HepG2 (cell line): ENCODE results near the gene EGFL8. TPM values are rescaled to one million over a fixed set of nuclear protein-coding genes. Genes with fewer than 3 reads are reported as not detected.
A peak's percentile ranks its signal among the peaks of the same experiment; 100 is the strongest.

Source experiments
- ATRX ChIP-seq: sonication (generic); formaldehyde crosslinking; IDR thresholded peaks from 2 replicates; pipeline ENCODE4 v1.4.0; 2020; ENCODE audit warnings: missing genetic modification reagents, borderline replicate concordance
- CCDC6 ChIP-seq: sonication (generic); formaldehyde crosslinking; IDR thresholded peaks from 2 replicates; pipeline ENCODE4 v1.8.1; 2022; ENCODE audit warnings: mild to moderate bottlenecking, missing genetic modification reagents, moderate library complexity
- DMAP1 ChIP-seq: IDR thresholded peaks from 2 replicates; pipeline ENCODE4 v1.6.1; 2016
- ETS1 ChIP-seq: sonication (generic); formaldehyde crosslinking; IDR thresholded peaks from 2 replicates; pipeline ENCODE4 v1.4.0; 2020; ENCODE audit warnings: missing genetic modification reagents
- HMGXB3 ChIP-seq: sonication (generic); formaldehyde crosslinking; IDR thresholded peaks from 2 replicates; pipeline ENCODE4 v1.4.0; 2020; ENCODE audit warnings: missing genetic modification reagents, borderline replicate concordance
- NR2F1 ChIP-seq, 2 experiments: fragments of 450-650 bp in 1 of 2; formaldehyde crosslinking in 1 of 2; IDR thresholded peaks; 2 replicates each; pipeline versions ENCODE4 v1.5.0 to v1.6.1; 2016 to 2020; ENCODE audit warnings: mild to moderate bottlenecking in 1 of 2, missing compliant biosample characterization in 1 of 2, missing genetic modification reagents in 1 of 2, moderate library complexity in 1 of 2
- REPIN1 ChIP-seq: sonication (generic); formaldehyde crosslinking; IDR thresholded peaks from 2 replicates; pipeline ENCODE4 v1.8.0; 2022; ENCODE audit warnings: missing genetic modification reagents, low read depth, mild to moderate bottlenecking, borderline replicate concordance
- RERE ChIP-seq: IDR thresholded peaks from 2 replicates; pipeline ENCODE4 v1.6.1; 2016; ENCODE audit warnings: low read depth, missing genetic modification reagents, missing compliant biosample characterization
- SAP130 ChIP-seq: IDR thresholded peaks from 2 replicates; pipeline ENCODE4 v1.6.1; 2016; ENCODE audit warnings: low read depth
- ZMAT3 ChIP-seq: sonication (generic); formaldehyde crosslinking; conservative IDR thresholded peaks from 2 replicates; pipeline ENCODE4 v1.7.0; 2021; ENCODE audit warnings: missing genetic modification reagents
- ZMYM4 ChIP-seq: sonication (generic); formaldehyde crosslinking; IDR thresholded peaks from 2 replicates; pipeline ENCODE4 v1.8.1; 2023; ENCODE audit warnings: mild to moderate bottlenecking, missing genetic modification reagents
- ZNF10 ChIP-seq: sonication (generic); formaldehyde crosslinking; IDR thresholded peaks from 2 replicates; pipeline ENCODE4 v1.4.0; 2020; ENCODE audit warnings: mild to moderate bottlenecking, low read depth, missing genetic modification reagents, borderline replicate concordance
- ZNF350 ChIP-seq: sonication (generic); formaldehyde crosslinking; IDR thresholded peaks from 2 replicates; pipeline ENCODE4 v1.4.0; 2020; ENCODE audit warnings: mild to moderate bottlenecking, low read depth, missing genetic modification reagents, borderline replicate concordance
- ZNF451 ChIP-seq: sonication (generic); formaldehyde crosslinking; IDR thresholded peaks from 2 replicates; pipeline ENCODE4 v1.5.0; 2020; ENCODE audit warnings: mild to moderate bottlenecking, missing genetic modification reagents
- ZNF597 ChIP-seq: sonication (generic); formaldehyde crosslinking; IDR thresholded peaks from 2 replicates; pipeline ENCODE4 v1.5.0; 2020; ENCODE audit warnings: missing genetic modification reagents
- ZNF720 ChIP-seq: sonication (generic); formaldehyde crosslinking; IDR thresholded peaks from 2 replicates; pipeline ENCODE4 v1.4.0; 2020; ENCODE audit warnings: missing genetic modification reagents
- ZZZ3 ChIP-seq: sonication (generic); formaldehyde crosslinking; IDR thresholded peaks from 2 replicates; pipeline ENCODE4 v1.4.0; 2020; ENCODE audit warnings: missing genetic modification reagents, mild to moderate bottlenecking, borderline replicate concordance
- polyA plus RNA-seq, 8 experiments: library from polyadenylated mRNA; depleted of rRNA in 3 of 8; stranded (reverse) in 7 of 8; unstranded in 1 of 8; fragments of >200 nt; fragmentation: Illumina TruSeq in 4 of 8; extraction: Trizol in 4 of 8; gene quantifications; 2 replicates each; pipeline versions ENCODE4 v1.2.1 to v1.2.3, GENCODE V29; 2011 to 2016; ENCODE audit warnings: low read depth in 4 of 8, missing spikeins in 1 of 8, mixed read lengths in 1 of 8; ENCODE audit not compliant: insufficient read depth in 1 of 8
- total RNA-seq, 5 experiments: library from RNA; depleted of rRNA; stranded (reverse); fragments of >200 nt; fragmentation: Illumina TruSeq; extraction: Trizol; gene quantifications; 2 replicates each; pipeline ENCODE4 v1.2.3, GENCODE V29; 2016; ENCODE audit warnings: low read depth in 1 of 5

The EGFL8 gene
- total and polyA plus RNA-seq, 2 of the 13 experiments (the other 11 are each of a cell fraction or from before 2014, with no cell fraction given) = 10.0 to 11.5 TPM

- TF ChIP-seq ZNF350 (CRISPR knock-in tag) (peak; percentile 63; the same call in 1 of the 2 replicates), ETS1 (0 out of 2 replicates have a peak, but pooled peaks have one; percentile 48), RERE (CRISPR knock-in tag) (no peak), ZNF451 (CRISPR knock-in tag) (no peak), REPIN1 (CRISPR knock-in tag) (no peak), DMAP1 (peak; percentile 49; the same call in 1 of the 2 replicates), SAP130 (CRISPR knock-in tag) (peak; percentile 65; the same call in 1 of the 2 replicates), ZMAT3 (CRISPR knock-in tag) (no peak), ZZZ3 (CRISPR knock-in tag) (peak; percentile 50; the same call in 1 of the 2 replicates), ZNF720 (CRISPR knock-in tag) (no peak), HMGXB3 (CRISPR knock-in tag) (peak; percentile 30; the same call in 1 of the 2 replicates), ZNF597 (CRISPR knock-in tag) (no peak), ZNF10 (CRISPR knock-in tag) (no peak), CCDC6 (CRISPR knock-in tag) (no peak), ZMYM4 (CRISPR knock-in tag) (no peak; the same call in 1 of the 2 replicates), NR2F1 (CRISPR knock-in tag; IDR thresholded peaks at IDR 0.05) (no peak), ATRX (CRISPR knock-in tag) (no peak)
Measured at GRCh38 chr6:32175711-32176475, 11.5 kb downstream of the EGFL8 start, which contains the start of gene AGPAT1 (continued).
